ENCODE results near the gene HAGHL.

The HAGHL gene

GRCh38 chr16:722835-723633 is 3.9 kb upstream of the HAGHL start:
- no peak for DNase-seq

- no peak for DNase-seq
Measured at GRCh38 chr16:723695-724094, 3.2 kb upstream of the HAGHL start.

GRCh38 chr16:724188-725040 is 2.5 kb upstream of the HAGHL start:
- DNase-seq: no peak

- no peak for DNase-seq
Measured at GRCh38 chr16:725041-725376, 1.9 kb upstream of the HAGHL start.

GRCh38 chr16:725463-726187 is 1.3 kb upstream of the HAGHL start:
- DNase-seq: no peak

- no peak for DNase-seq
Measured at GRCh38 chr16:726188-726437, 793 bp upstream of the HAGHL start.

- no peak for DNase-seq
Measured at GRCh38 chr16:727291-727977, 528 bp downstream of the HAGHL start.

- DNase-seq: no peak
Measured at GRCh38 chr16:728131-728889, 1.4 kb downstream of the HAGHL start.

GRCh38 chr16:728890-729744 is 2.2 kb downstream of the HAGHL start:
- no peak for DNase-seq

- no peak for DNase-seq
Measured at GRCh38 chr16:729768-730665, 3.1 kb downstream of the HAGHL start.

- no peak for DNase-seq
Measured at GRCh38 chr16:730666-731509, 4.0 kb downstream of the HAGHL start.

GRCh38 chr16:732332-732731 is 5.4 kb downstream of the HAGHL start:
- no peak for DNase-seq

GRCh38 chr16:732936-733335 is 6.0 kb downstream of the HAGHL start:
- no peak for DNase-seq

- no peak for DNase-seq
Measured at GRCh38 chr16:733382-734207, 6.7 kb downstream of the HAGHL start.

GRCh38 chr16:734208-734980 is 7.5 kb downstream of the HAGHL start:
- no peak for DNase-seq

- DNase-seq: no peak
Measured at GRCh38 chr16:734981-735881, 8.3 kb downstream of the HAGHL start.

Measured in GOT3 (cell line).